ENCODE measurements around the gene SLC5A8.

Gene SLC5A8, protein sequence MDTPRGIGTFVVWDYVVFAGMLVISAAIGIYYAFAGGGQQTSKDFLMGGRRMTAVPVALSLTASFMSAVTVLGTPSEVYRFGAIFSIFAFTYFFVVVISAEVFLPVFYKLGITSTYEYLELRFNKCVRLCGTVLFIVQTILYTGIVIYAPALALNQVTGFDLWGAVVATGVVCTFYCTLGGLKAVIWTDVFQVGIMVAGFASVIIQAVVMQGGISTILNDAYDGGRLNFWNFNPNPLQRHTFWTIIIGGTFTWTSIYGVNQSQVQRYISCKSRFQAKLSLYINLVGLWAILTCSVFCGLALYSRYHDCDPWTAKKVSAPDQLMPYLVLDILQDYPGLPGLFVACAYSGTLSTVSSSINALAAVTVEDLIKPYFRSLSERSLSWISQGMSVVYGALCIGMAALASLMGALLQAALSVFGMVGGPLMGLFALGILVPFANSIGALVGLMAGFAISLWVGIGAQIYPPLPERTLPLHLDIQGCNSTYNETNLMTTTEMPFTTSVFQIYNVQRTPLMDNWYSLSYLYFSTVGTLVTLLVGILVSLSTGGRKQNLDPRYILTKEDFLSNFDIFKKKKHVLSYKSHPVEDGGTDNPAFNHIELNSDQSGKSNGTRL

GRCh38 chr12:101209319-101210302, at the start of gene SLC5A8:
Gene SLC5A8 (minus strand): TSS chr12:101210238. CDS start chr12:101209848, 390 bp downstream.
- DNase-seq: no peak

GRCh38 chr12:101257357-101257756, 47.3 kb upstream of the SLC5A8 start:
- no peak for DNase-seq

DNA sequence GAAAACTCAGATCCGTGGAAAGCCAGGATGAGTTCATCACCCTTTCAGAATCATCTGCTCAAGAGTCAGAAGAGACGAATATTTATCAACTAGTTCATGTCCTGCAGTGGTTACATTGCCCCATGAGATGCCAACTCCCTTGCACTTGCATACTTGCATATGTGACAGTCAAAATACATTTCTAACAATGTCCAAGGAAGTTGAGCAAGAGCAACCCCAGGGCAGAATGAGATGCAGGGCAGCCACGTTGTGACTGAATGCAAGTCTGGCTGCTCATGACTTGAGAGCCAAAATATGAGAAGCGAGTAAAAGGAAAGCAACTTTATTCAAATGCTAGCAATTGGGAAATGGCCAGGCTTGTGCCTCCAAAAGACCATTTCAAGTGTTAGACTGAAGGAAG, 46.2 kb upstream of the SLC5A8 start:
- DNase-seq: no peak

DNA sequence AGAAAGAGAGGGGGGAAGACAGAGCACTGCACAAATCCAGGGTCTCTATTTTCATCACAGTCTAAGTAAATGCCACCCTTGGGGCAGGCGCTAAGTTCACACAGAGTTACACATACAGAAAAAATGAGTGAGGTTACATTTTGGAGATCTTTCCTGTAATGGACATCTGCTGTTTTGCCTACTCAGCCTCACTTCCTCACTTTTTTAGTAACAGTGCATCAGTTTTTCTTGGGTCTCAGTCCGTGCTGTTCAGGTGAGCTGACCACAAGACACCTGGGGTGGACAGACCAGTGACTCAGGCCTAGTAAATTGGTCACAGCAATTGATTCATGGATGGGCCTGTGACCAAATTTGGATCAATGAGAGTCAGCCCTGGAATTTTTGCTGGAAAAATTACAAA, 33.6 kb upstream of the SLC5A8 start:
- DNase-seq: no peak

DNA sequence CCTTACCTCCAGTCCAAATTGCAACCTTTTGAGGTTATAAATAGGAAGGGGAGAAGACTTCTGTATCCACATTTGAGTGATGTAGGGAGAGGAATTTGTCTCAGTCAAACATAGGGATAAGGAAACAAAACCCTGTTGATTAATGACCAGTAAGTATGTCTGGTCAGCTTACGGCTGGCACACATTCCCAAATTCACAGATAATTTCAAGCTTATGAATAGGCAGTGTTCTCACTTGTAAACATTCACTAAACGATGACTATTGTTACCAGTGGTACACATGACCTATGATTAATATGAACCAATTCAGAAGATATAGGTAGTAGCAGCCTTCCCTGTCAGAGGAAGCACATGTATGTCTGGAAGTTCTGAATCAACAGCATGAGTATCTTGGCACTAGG, 33.0 kb upstream of the SLC5A8 start:
- no peak for DNase-seq

DNA sequence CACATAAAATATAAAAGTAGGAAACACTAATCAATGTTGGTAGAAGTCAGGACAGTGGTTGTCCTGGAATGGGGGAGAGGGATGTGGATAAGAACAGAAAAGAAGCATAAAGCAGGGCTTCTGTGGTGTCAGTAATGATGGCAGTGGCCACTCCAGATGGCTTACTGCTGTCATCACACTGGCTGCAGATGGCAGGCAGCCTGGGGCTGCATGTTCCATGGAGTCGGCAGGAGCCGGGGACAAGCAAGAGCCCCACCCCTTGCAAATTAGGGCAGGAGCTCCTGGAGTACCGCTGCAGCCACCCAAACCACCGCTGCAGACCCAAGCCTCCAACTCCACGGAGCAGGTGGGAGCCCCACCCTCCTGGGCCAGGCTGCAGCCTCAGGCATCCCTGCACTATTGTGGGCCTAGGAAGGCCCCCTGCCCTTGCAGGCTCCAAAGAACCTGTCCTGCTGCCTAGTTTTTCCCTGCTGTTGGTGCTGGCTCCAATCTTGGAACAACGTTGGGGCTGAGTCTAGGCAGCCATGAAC, 28.8 kb upstream of the SLC5A8 start:
- no peak for DNase-seq

- DNase-seq: no peak
Measured at GRCh38 chr12:101238306-101238705, 28.3 kb upstream of the SLC5A8 start.

- no peak for DNase-seq
Measured at GRCh38 chr12:101235686-101236085, 25.6 kb upstream of the SLC5A8 start.

DNA sequence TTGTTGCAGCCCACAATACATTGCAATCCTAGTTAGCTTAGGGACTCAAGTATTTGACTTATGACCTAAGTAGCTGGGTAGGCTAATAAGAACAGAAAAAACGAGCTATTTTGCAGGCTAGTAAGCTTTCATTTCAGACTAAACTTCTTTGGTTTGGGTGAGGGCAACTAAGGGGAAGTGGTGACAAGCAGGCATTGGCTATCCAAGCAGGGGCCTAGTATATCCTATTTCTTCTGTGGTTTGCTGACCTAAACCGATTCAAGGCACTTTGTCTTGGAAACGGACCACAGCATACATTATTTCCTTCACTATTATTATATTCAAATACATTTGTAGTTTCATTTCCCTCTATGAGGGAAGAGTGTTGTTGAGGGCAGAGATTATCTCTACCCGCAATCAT, 21.6 kb upstream of the SLC5A8 start:
- DNase-seq: no peak

DNA sequence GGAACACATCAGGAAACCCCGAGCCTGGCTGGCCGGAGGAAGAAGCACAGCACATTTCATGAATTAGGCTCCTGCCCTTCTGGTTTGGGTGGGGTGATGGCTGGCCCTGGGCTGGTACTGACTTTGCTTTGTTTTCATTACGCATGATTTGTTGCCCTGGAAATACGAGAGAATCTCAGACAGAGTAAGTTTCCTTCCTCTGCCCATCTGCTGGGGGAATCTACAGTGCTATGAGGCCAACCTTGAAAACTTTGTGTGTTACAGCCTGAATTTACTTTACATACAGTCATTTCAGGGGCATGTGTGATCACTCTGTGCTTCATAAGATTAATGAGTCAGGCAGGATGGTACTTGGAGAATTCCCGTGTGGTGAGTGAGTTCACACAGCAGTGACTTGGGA, 20.5 kb upstream of the SLC5A8 start:
- no peak for DNase-seq

DNA sequence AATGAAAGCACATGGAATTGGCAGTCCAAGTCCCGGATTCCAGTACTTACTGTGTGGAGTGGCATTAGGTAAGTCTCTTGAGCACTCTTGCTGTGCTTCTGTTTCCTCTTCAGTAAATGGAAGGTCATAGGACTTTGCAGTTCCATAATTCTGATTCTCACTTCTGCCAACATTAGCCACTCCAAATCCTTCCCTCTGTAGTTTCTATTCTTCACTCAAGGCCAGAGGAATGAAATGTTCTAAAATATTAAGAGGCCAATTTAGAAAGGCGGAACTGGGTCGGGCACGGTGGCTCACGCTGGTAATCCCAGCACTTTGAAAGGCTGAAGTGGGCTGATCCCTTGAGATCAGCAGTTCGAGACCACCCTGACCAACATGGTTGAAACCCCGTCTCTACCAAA, 19.8 kb upstream of the SLC5A8 start:
- DNase-seq: no peak

- no peak for DNase-seq
Measured at GRCh38 chr12:101221301-101221700, 11.3 kb upstream of the SLC5A8 start.

DNA sequence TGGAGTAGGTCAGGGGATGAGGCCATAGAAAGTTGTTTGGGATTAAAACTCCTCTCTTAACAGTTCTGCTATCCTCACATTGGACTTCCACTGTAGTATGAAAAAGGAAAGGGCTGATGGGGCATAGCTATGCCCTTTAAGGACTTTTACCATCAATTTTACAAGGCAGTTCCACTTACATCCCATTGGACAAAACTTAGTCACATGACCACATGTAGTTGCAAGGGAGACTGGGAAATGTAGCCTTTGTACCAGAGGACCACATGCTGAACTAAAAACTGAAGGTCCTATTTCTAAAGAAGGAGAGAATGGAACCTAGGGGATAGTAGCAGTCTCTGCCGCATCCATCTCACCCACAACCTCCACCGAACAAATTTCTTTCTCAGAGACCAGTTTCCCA, 6.8 kb upstream of the SLC5A8 start:
- DNase-seq: no peak

- no peak for DNase-seq
Measured at GRCh38 chr12:101207086-101207780, 2.8 kb downstream of the SLC5A8 start.

- no peak for DNase-seq
Measured at GRCh38 chr12:101204602-101205304, 5.3 kb downstream of the SLC5A8 start.

DNA sequence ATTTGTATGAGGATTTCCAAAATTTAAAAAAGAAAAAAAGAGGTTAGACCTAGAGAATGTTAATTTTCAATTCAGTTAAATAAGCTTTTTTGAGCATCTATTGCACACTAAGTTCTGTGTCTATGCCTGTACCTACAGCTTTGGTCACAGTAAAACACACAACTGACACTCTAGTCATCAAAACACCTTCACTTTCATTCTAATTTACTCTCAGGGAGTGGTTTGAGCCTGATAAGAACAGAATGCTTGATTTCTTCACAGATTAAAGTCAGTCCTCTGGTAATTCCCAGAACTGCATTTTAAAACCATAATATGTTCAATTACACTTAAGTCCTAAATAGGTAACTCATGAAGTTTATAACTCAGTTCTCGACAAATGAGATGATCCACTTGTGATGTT, 9.2 kb downstream of the SLC5A8 start:
- DNase-seq: no peak

DNA sequence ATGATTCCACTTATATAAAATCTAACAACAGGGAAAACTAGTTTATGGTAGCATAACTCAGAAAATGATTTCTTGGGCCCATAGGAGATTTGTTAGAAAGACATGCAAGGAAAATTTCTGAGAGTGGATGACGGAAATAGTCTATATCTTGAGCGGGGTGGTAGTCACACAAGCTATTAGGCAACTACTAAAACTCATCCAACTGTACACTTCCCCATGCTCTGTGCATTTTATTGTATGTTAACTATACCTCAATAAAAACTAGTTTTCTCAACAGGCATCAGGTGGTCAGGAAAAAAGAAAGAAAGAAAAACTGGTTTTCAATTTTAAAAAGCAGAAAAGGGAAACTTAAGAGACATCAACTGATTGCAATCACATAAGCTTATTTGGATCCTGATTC, 9.9 kb downstream of the SLC5A8 start:
- no peak for DNase-seq

GRCh38 chr12:101186291-101186690, 23.7 kb downstream of the SLC5A8 start:
- no peak for DNase-seq

GRCh38 chr12:101181776-101182175, 28.3 kb downstream of the SLC5A8 start:
- DNase-seq: no peak

GRCh38 chr12:101174541-101174940, 35.5 kb downstream of the SLC5A8 start:
- no peak for DNase-seq

GRCh38 chr12:101173197-101173749, 36.8 kb downstream of the SLC5A8 start:
- no peak for DNase-seq

DNA sequence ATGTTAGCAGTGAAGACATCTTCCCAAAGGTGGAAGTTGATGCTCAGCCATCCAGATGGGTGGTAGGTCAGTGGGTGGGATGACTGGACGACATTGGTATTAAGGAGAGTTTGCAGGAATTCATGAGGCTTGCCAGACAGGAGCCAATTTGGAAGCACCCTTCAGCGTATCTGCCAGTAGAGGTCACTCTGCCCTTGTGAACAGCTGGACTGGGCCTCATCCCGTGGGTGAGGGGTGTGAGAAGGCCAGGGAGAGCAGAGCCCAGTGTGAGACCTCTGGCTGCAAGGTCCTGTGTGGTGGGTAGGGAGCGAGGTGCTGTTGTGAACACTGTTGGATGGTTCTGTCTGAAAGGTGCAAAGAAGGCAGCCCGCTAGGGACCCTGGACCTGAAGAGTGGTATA, 37.7 kb downstream of the SLC5A8 start:
- no peak for DNase-seq
